BE2C (cell line): ENCODE data around the gene KCNK4.

Source experiments
- DNase-seq: peaks from one replicate; pipeline ENCODE4 v3.0.0-alpha.2; 2020
- H3K27me3 ChIP-seq: fragments of 250-450 bp; sonication (Bioruptor Pico); 2 replicates; pipeline ENCODE4 v1.5.1; 2020; ENCODE audit warnings: mild to moderate bottlenecking
- H3K36me3 ChIP-seq: fragments of 250-450 bp; sonication (Bioruptor Pico); 2 replicates; pipeline ENCODE4 v1.5.1; 2020; ENCODE audit warnings: mild to moderate bottlenecking
- H3K4me1 ChIP-seq: fragments of 250-450 bp; sonication (Bioruptor Pico); 2 replicates; pipeline ENCODE4 v1.5.1; 2020
- H3K4me3 ChIP-seq: 2 replicates; pipeline ENCODE4 v1.5.1; 2011; ENCODE audit warnings: low read depth, low read length
- H3K9me3 ChIP-seq: fragments of 250-450 bp; sonication (Bioruptor Pico); 2 replicates; pipeline ENCODE4 v1.5.1; 2020
- CTCF ChIP-seq: IDR thresholded peaks from 2 replicates; pipeline ENCODE4 v1.5.1; 2012; ENCODE audit warnings: mild to moderate bottlenecking, low read depth, low read length

KCNK4 gene

GRCh38 chr11:64297699-64298358 lies 6.7 kb downstream of the KCNK4 start:
- H3K27me3 ChIP-seq = peaks cover 54% of the 10 kb centered on the region
- no peaks in the 10 kb centered on the region for H3K4me1 ChIP-seq
- no peak overlapping the region for H3K4me3 ChIP-seq
- no peak for DNase-seq
- no peaks in the 10 kb centered on the region for H3K36me3 ChIP-seq
- H3K9me3 ChIP-seq = no peaks in the 10 kb centered on the region
- TF ChIP-seq CTCF = no peak

GRCh38 chr11:64298966-64299846 lies 8.1 kb downstream of the KCNK4 start:
- Histone ChIP-seq H3K4me1 (no peaks in the 10 kb centered on the region), H3K27me3 (peaks cover 41% of the 10 kb centered on the region), H3K36me3 (no peaks in the 10 kb centered on the region), H3K9me3 (no peaks in the 10 kb centered on the region), H3K4me3 (0 out of 2 replicates have a peak overlapping the region, but pooled peaks have one; percentile 11)
- no peak for DNase-seq
- TF ChIP-seq CTCF = no peak

GRCh38 chr11:64299847-64300648 lies 8.9 kb downstream of the KCNK4 start, which contains the start of gene CATSPERZ:
CATSPERZ (plus strand) TSS chr11:64300358; CDS start chr11:64300411, 53 bp downstream.
- H3K4me3 ChIP-seq = peak within 1 kb of the TSS; percentile 34
- no peak for TF ChIP-seq CTCF
- H3K27me3 ChIP-seq = peaks cover 41% of the 10 kb centered on the region
- no peaks in the 10 kb centered on the region for H3K36me3 ChIP-seq
- DNase-seq = no peak
- no peaks in the 10 kb centered on the region for H3K9me3 ChIP-seq
- no peaks in the 10 kb centered on the region for H3K4me1 ChIP-seq

GRCh38 chr11:64303109-64304031 lies 12.3 kb downstream of the KCNK4 start:
- no peak overlapping the region for H3K4me3 ChIP-seq
- H3K36me3 ChIP-seq = no peaks in the 10 kb centered on the region
- no peak for DNase-seq
- no peaks in the 10 kb centered on the region for H3K4me1 ChIP-seq
- H3K9me3 ChIP-seq = no peaks in the 10 kb centered on the region
- TF ChIP-seq CTCF = no peak
- H3K27me3 ChIP-seq = peaks cover 24% of the 10 kb centered on the region

- TF ChIP-seq CTCF = no peak
- peaks cover 20% of the 10 kb centered on the region for H3K27me3 ChIP-seq
- H3K36me3 ChIP-seq = no peaks in the 10 kb centered on the region
- H3K9me3 ChIP-seq = no peaks in the 10 kb centered on the region
- H3K4me3 ChIP-seq = no peak overlapping the region
- no peak for DNase-seq
- no peaks in the 10 kb centered on the region for H3K4me1 ChIP-seq
These were observed 12.9 kb downstream of the KCNK4 start for GRCh38 chr11:64304032-64304315.
